Embryonic facial prominence (tissue), 1 donor: ENCODE results near the gene TCF23.
A peak's percentile ranks its signal among the peaks of the same experiment; 100 is the strongest.

Experiments
- DNase-seq: peaks from one replicate; pipeline ENCODE4 v3.0.0-alpha.2; 2016; ENCODE audit errors: extremely low spot score

Gene TCF23

GRCh38 chr2:27128668-27129571 lies 19.9 kb upstream of the TCF23 start:
- DNase-seq = no peak

GRCh38 chr2:27130396-27130795 lies 18.4 kb upstream of the TCF23 start:
- no peak for DNase-seq

GRCh38 chr2:27131429-27131828 lies 17.4 kb upstream of the TCF23 start:
- DNase-seq = no peak

- no peak for DNase-seq
Observed at GRCh38 chr2:27133195-27133875, 15.5 kb upstream of the TCF23 start.

GRCh38 chr2:27133905-27134780 lies 14.7 kb upstream of the TCF23 start, which contains the start of gene PREB:
Gene PREB (minus strand): TSS chr2:27134636. CDS start chr2:27134421, 215 bp downstream.
- DNase-seq = peak; percentile 91

- DNase-seq = no peak
Observed at GRCh38 chr2:27134781-27135477, 13.9 kb upstream of the TCF23 start.

GRCh38 chr2:27135478-27135955 lies 13.3 kb upstream of the TCF23 start:
- no peak for DNase-seq

- DNase-seq = no peak
Observed at GRCh38 chr2:27136751-27137150, 12.1 kb upstream of the TCF23 start.

- no peak for DNase-seq
Observed at GRCh38 chr2:27137322-27137935, 11.4 kb upstream of the TCF23 start.

- DNase-seq = no peak
Observed at GRCh38 chr2:27138111-27138510, 10.7 kb upstream of the TCF23 start.

- DNase-seq = no peak
Observed at GRCh38 chr2:27139310-27139709, 9.5 kb upstream of the TCF23 start, which contains the start of gene PRR30. Gene PRR30 (minus strand): TSS chr2:27139410. CDS start chr2:27138329, 1,081 bp downstream.

- DNase-seq = no peak
Observed at GRCh38 chr2:27143285-27143684, 5.5 kb upstream of the TCF23 start.

- DNase-seq = no peak
Observed at GRCh38 chr2:27145682-27146081, 3.1 kb upstream of the TCF23 start.

GRCh38 chr2:27147935-27148334 lies 869 bp upstream of the TCF23 start:
- no peak for DNase-seq

GRCh38 chr2:27149570-27150405 lies 984 bp downstream of the TCF23 start:
- DNase-seq = no peak

GRCh38 chr2:27150639-27151230 lies 1.9 kb downstream of the TCF23 start:
- no peak for DNase-seq

GRCh38 chr2:27152102-27152795 lies 3.4 kb downstream of the TCF23 start:
- DNase-seq = no peak

- no peak for DNase-seq
Observed at GRCh38 chr2:27152796-27153464, 4.1 kb downstream of the TCF23 start.
